ENCODE data around the gene UBTD1. TPM values are rescaled to one million over a fixed set of nuclear protein-coding genes. Genes with fewer than 3 reads are reported as not detected.

UBTD1 gene
- total and polyA plus RNA-seq, 10 of the 15 experiments (the other 5 are each of a cell fraction or from before 2014, with no cell fraction given) = 0.04 to 1.5 (median 1.2) TPM; not detected in 1

DNA sequence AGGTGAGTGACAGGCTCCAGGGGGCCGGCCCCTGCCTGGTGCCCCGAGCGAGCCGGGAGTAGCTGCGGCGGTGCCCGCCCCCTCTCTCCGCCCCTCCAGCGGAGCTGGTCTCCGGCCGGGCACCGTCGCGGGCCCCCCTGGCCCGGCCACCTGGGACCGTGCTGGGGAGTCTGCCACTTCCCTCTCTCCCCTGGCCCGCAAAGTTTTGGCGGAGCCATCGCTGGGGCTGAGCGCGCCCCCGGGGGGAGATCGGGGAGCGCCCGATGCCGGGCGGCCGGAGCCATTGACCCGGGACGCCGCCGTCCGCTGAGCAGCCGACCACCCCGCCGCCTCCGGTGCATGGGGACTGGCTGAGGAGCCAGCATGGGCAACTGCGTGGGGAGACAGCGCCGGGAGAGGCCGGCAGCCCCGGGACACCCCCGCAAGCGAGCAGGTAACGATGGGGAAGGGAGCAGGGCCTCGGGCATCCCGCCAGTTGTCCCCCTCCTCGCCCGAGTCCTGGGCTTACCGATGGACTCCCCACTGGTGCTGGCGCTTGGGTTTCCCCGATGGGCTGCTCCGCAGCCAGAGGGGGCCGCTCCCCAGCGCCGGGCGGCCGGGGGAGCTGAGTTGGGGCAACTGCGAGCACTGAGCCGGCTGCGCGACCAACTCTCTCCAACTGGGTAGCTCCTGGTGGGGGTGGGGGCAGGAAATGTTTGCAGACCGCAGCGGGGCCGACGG, at the start of gene UBTD1 (continued):
- TF ChIP-seq, protein P1, sequence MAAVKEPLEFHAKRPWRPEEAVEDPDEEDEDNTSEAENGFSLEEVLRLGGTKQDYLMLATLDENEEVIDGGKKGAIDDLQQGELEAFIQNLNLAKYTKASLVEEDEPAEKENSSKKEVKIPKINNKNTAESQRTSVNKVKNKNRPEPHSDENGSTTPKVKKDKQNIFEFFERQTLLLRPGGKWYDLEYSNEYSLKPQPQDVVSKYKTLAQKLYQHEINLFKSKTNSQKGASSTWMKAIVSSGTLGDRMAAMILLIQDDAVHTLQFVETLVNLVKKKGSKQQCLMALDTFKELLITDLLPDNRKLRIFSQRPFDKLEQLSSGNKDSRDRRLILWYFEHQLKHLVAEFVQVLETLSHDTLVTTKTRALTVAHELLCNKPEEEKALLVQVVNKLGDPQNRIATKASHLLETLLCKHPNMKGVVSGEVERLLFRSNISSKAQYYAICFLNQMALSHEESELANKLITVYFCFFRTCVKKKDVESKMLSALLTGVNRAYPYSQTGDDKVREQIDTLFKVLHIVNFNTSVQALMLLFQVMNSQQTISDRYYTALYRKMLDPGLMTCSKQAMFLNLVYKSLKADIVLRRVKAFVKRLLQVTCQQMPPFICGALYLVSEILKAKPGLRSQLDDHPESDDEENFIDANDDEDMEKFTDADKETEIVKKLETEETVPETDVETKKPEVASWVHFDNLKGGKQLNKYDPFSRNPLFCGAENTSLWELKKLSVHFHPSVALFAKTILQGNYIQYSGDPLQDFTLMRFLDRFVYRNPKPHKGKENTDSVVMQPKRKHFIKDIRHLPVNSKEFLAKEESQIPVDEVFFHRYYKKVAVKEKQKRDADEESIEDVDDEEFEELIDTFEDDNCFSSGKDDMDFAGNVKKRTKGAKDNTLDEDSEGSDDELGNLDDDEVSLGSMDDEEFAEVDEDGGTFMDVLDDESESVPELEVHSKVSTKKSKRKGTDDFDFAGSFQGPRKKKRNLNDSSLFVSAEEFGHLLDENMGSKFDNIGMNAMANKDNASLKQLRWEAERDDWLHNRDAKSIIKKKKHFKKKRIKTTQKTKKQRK (IDR thresholded peaks at IDR 0.05; ENCODE audit: low read depth, low read length) = no peak
- TF ChIP-seq, protein P2, sequence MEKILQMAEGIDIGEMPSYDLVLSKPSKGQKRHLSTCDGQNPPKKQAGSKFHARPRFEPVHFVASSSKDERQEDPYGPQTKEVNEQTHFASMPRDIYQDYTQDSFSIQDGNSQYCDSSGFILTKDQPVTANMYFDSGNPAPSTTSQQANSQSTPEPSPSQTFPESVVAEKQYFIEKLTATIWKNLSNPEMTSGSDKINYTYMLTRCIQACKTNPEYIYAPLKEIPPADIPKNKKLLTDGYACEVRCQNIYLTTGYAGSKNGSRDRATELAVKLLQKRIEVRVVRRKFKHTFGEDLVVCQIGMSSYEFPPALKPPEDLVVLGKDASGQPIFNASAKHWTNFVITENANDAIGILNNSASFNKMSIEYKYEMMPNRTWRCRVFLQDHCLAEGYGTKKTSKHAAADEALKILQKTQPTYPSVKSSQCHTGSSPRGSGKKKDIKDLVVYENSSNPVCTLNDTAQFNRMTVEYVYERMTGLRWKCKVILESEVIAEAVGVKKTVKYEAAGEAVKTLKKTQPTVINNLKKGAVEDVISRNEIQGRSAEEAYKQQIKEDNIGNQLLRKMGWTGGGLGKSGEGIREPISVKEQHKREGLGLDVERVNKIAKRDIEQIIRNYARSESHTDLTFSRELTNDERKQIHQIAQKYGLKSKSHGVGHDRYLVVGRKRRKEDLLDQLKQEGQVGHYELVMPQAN (conservative IDR thresholded peaks at IDR 0.05) = 0 out of 2 replicates have a peak, but pooled peaks have one; percentile 29
- no peak for TF ChIP-seq TBL1XR1 (IDR thresholded peaks at IDR 0.05; ENCODE audit: low read depth, low read length)

DNA sequence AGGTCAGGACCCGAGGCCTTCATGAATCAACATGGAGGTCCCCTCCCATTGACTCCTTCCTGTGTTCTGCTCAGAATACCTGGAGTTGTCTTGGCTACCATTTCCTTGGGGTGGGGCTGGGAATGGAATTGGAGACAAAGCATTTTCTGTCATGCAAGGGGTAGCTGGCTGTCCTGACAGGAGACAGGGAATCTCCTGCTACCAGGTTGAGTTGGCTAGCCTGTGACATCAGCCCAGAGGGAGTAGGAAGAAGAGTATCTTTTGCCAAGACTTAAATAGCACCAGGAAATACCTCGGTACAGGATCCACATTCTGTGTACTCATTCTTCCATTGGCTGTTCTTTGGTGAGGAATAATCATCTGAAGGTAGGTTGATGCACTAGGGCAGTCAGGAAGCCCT, 47.9 kb upstream of the UBTD1 start:
- ChIA-PET SMC1A (ENCODE audit: uncharacterized antibody, unreplicated experiment) (no interaction called here), RAD21 (ENCODE audit: unreplicated experiment) (no interaction called here), POLR2A (no interaction called here), CTCF (no interaction called here)
- no TSS peak for BruUV-seq (replicated peaks)
- ATAC-seq = no peak
- Histone ChIP-seq H3K4me2 (ENCODE audit: control insufficient read depth, insufficient read depth) (no peak overlapping the region), H3K9me3 (replicated peaks; ENCODE audit: control insufficient read depth, insufficient read depth, low read length) (no peaks in the 10 kb centered on the region), H3K4me1 (ENCODE audit: control insufficient read depth, insufficient read depth, low read length) (peaks cover 8% of the 10 kb centered on the region), H3K27me3 (replicated peaks in 1 of 2; ENCODE audit: control insufficient read depth in 2 of 2, insufficient read depth in 2 of 2, low read length in 1 of 2) (no peaks in the 10 kb centered on the region), H3K4me3 (no peak overlapping the region), H4K20me1 (ENCODE audit: control insufficient read depth, insufficient read depth) (no peaks in the 10 kb centered on the region), H3K79me2 (ENCODE audit: control insufficient read depth, insufficient read depth, low read length) (peaks cover 17% of the 10 kb centered on the region), H3K36me3 (ENCODE audit: control insufficient read depth in 2 of 2, insufficient read depth in 2 of 2, low read length in 1 of 2) (peaks cover 1 to 10% of the 10 kb centered on the region in 2 experiments; a peak in 3 of 4 replicates), H2AFZ (ENCODE audit: control insufficient read depth, low read depth, low read length) (no peak overlapping the region), H3K9ac (ENCODE audit: control insufficient read depth, insufficient read depth, low read length) (no peak overlapping the region), H3K27ac (ENCODE audit: control insufficient read depth, insufficient read depth) (no peak overlapping the region)
- in situ Hi-C loops (cut with MboI) (no loop called here), intact Hi-C loops (cut with micrococcal nuclease; ENCODE audit: unreplicated experiment) (no loop called here)
- no peak for FAIRE-seq
- no peak for DNase-seq (ENCODE audit: low read depth, low spot score)
- 73% methylated on average over 2 of the region's 2 CpGs for WGBS (ENCODE audit: insufficient coverage, insufficient replicate concordance, low lambda C conversion rate, missing lambda C conversion rate)
- TF ChIP-seq TBL1XR1 (IDR thresholded peaks at IDR 0.05; ENCODE audit: low read depth, low read length) = no peak
- TF ChIP-seq, protein P3, sequence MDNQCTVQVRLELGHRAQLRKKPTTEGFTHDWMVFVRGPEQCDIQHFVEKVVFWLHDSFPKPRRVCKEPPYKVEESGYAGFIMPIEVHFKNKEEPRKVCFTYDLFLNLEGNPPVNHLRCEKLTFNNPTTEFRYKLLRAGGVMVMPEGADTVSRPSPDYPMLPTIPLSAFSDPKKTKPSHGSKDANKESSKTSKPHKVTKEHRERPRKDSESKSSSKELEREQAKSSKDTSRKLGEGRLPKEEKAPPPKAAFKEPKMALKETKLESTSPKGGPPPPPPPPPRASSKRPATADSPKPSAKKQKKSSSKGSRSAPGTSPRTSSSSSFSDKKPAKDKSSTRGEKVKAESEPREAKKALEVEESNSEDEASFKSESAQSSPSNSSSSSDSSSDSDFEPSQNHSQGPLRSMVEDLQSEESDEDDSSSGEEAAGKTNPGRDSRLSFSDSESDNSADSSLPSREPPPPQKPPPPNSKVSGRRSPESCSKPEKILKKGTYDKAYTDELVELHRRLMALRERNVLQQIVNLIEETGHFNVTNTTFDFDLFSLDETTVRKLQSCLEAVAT (IDR thresholded peaks at IDR 0.05) = no peak
- TF ChIP-seq NFIC (IDR thresholded peaks at IDR 0.05; ENCODE audit: low read depth, low read length) = no peak
- TF ChIP-seq EP300 (IDR thresholded peaks at IDR 0.05; ENCODE audit: borderline replicate concordance in 1 of 2, control insufficient read depth in 1 of 2, low read depth in 2 of 2, low read length in 2 of 2) = no peak
- no peak for TF ChIP-seq ZZZ3 (IDR thresholded peaks at IDR 0.05; ENCODE audit: control insufficient read depth, insufficient read length, low read depth)
- no peak for TF ChIP-seq IKZF1 (conservative IDR thresholded peaks at IDR 0.05)
- no peak for TF ChIP-seq ASH2L (IDR thresholded peaks at IDR 0.05; ENCODE audit: borderline replicate concordance, low read depth)
- TF ChIP-seq ZNF207 (IDR thresholded peaks at IDR 0.05; ENCODE audit: borderline replicate concordance) = no peak
- TF ChIP-seq RAD51 (IDR thresholded peaks at IDR 0.05) = no peak
- no peak for TF ChIP-seq RFX5 (IDR thresholded peaks at IDR 0.05; ENCODE audit: low read depth, low read length)
- no peak for TF ChIP-seq SUZ12 (IDR thresholded peaks at IDR 0.05; ENCODE audit: unreplicated experiment)

Measured in GM12878 (cell line).